IPS DF 4.7 (cell line): ENCODE measurements around the gene EPS8.
"Not testable (repeated sequence)": the region's sequence is repeated elsewhere in the genome, so short reads cannot be mapped to it uniquely, and the experiment has no call there.

Source experiments
- DNase-seq: peaks from one replicate; pipeline ENCODE4 v3.0.0-alpha.2; 2013; ENCODE audit warnings: low spot score; ENCODE audit errors: extremely low read depth

EPS8 gene

GRCh38 chr12:15757553-15758255 lies 31.5 kb downstream of the EPS8 start:
- DNase-seq = no peak

- DNase-seq = no peak
Observed at GRCh38 chr12:15756822-15757221, 32.4 kb downstream of the EPS8 start.

- DNase-seq = no peak
Observed at GRCh38 chr12:15754233-15754632, 35.0 kb downstream of the EPS8 start.

- no peak for DNase-seq
Observed at GRCh38 chr12:15752785-15753184, 36.4 kb downstream of the EPS8 start.

GRCh38 chr12:15751741-15752140 lies 37.4 kb downstream of the EPS8 start:
- no peak for DNase-seq

- DNase-seq = no peak
Observed at GRCh38 chr12:15749937-15750336, 39.3 kb downstream of the EPS8 start.

GRCh38 chr12:15741870-15742269 lies 47.3 kb downstream of the EPS8 start:
- not testable (repeated sequence) for DNase-seq

- DNase-seq = no peak
Observed at GRCh38 chr12:15741082-15741481, 48.1 kb downstream of the EPS8 start.

GRCh38 chr12:15740389-15740788 lies 48.8 kb downstream of the EPS8 start:
- not testable (repeated sequence) for DNase-seq

GRCh38 chr12:15738438-15739015 lies 50.7 kb downstream of the EPS8 start:
- DNase-seq = no peak

GRCh38 chr12:15735837-15736615 lies 53.2 kb downstream of the EPS8 start:
- DNase-seq = no peak

GRCh38 chr12:15733136-15733535 lies 56.1 kb downstream of the EPS8 start:
- DNase-seq = no peak

GRCh38 chr12:15732341-15733061 lies 56.7 kb downstream of the EPS8 start:
- DNase-seq = no peak

GRCh38 chr12:15731940-15732339 lies 57.2 kb downstream of the EPS8 start:
- no peak for DNase-seq

GRCh38 chr12:15729097-15729496 lies 60.1 kb downstream of the EPS8 start:
- DNase-seq = no peak

GRCh38 chr12:15728118-15728598 lies 61.0 kb downstream of the EPS8 start:
- DNase-seq = no peak

GRCh38 chr12:15726878-15727150 lies 62.4 kb downstream of the EPS8 start:
- DNase-seq = no peak

GRCh38 chr12:15726027-15726877 lies 62.9 kb downstream of the EPS8 start:
- no peak for DNase-seq

GRCh38 chr12:15722951-15723350 lies 66.2 kb downstream of the EPS8 start:
- no peak for DNase-seq

- no peak for DNase-seq
Observed at GRCh38 chr12:15721316-15722115, 67.7 kb downstream of the EPS8 start.
